Gastroesophageal sphincter (tissue), 4 donors: ENCODE results near the gene VPS13C. TPM values are rescaled to one million over a fixed set of nuclear protein-coding genes. Genes with fewer than 3 reads are reported as not detected.

Source experiments
- ATAC-seq: fragments of 150-250 bp; one replicate; pipeline ENCODE4 v1.9.1; 2016; ENCODE audit warnings: mild to moderate bottlenecking, moderate library complexity
- H3K27ac ChIP-seq, 4 donors: fragments of 200-600 bp; sonication (generic) in 3 of 4; 1 replicate in 3 of 4; 2 replicates in 1 of 4; pipeline ENCODE4 v1.5.1; 2016 to 2019
- H3K27me3 ChIP-seq: fragments of 200-600 bp; sonication (generic); one replicate; pipeline ENCODE4 v1.5.1; 2019
- H3K36me3 ChIP-seq, 2 donors: fragments of 200-600 bp; sonication (generic); one replicate each; pipeline ENCODE4 v1.5.1; 2019; ENCODE audit warnings: control low read depth in 1 of 2
- H3K4me1 ChIP-seq, 3 donors: fragments of 200-600 bp; sonication (generic); 1 replicate in 2 of 3; 2 replicates in 1 of 3; pipeline ENCODE4 v1.5.1; 2016 to 2019; ENCODE audit warnings: control low read depth in 2 of 3
- H3K4me3 ChIP-seq, 2 donors: fragments of 200-600 bp; sonication (generic); one replicate each; pipeline ENCODE4 v1.5.1; 2019; ENCODE audit warnings: mild to moderate bottlenecking in 1 of 2, moderate library complexity in 1 of 2
- H3K9me3 ChIP-seq, 3 donors: fragments of 200-600 bp; sonication (generic); one replicate each; pipeline ENCODE4 v1.5.1; 2017 to 2019; ENCODE audit warnings: control low read depth in 2 of 3
- CTCF ChIP-seq, 4 experiments: fragments of 200-600 bp in 2 of 4; fragments of 450-650 bp in 2 of 4; sonication (generic) in 1 of 4; IDR thresholded peaks; one replicate each; pipeline ENCODE4 v1.5.1; 2017 to 2019; ENCODE audit warnings: antibody characterized with exemption in 4 of 4, mild to moderate bottlenecking in 2 of 4, moderate library complexity in 2 of 4
- EP300 ChIP-seq: sonication (generic); formaldehyde crosslinking; IDR thresholded peaks from one replicate; pipeline ENCODE4 v1.6.1; 2017; ENCODE audit warnings: antibody characterized with exemption, mild to moderate bottlenecking
- POLR2A ChIP-seq, 2 donors: fragments of 450-650 bp; IDR thresholded peaks; one replicate each; pipeline ENCODE4 v1.6.1; 2017; ENCODE audit warnings: antibody characterized with exemption in 2 of 2, mild to moderate bottlenecking in 2 of 2, moderate library complexity in 1 of 2
- POLR2AphosphoS5 ChIP-seq: sonication (generic); formaldehyde crosslinking; IDR thresholded peaks from one replicate; pipeline ENCODE4 v1.6.1; 2017; ENCODE audit warnings: antibody characterized with exemption
- WGBS, 2 donors: methylation state at CpG; one replicate each; pipeline ENCODE4 v1.1.5; 2018; ENCODE audit warnings: low coverage in 1 of 2; 5-methylcytosine and 5-hydroxymethylcytosine counted together
- total RNA-seq, 4 donors: library from RNA; depleted of rRNA; stranded (reverse); fragments of >200 nt; gene quantifications; one replicate each; pipeline ENCODE4 v1.1.0, GENCODE V29; 2016

VPS13C gene
- total RNA-seq, 4 donors from 2014 or later: 62.2 to 108 (median 83.4) TPM

GRCh38 chr15:61974759-61975158, 85.5 kb downstream of the VPS13C start:
- no peak for TF ChIP-seq POLR2A (IDR thresholded peaks at IDR 0.05)
- TF ChIP-seq CTCF (IDR thresholded peaks at IDR 0.05): no peak
- TF ChIP-seq EP300: no peak
- no peak for TF ChIP-seq POLR2AphosphoS5
- Histone ChIP-seq H3K27ac (no peak overlapping the region), H3K9me3 (no peaks in the 10 kb centered on the region), H3K36me3 (peaks cover 0 to 74% of the 10 kb centered on the region in 2 donors), H3K4me1 (no peaks in the 10 kb centered on the region), H3K27me3 (no peaks in the 10 kb centered on the region), H3K4me3 (no peak overlapping the region)
- 9 to 33% methylated on average over 1 of the region's 1 CpG for WGBS, 2 donors
- no peak for ATAC-seq

GRCh38 chr15:61974118-61974517, 86.1 kb downstream of the VPS13C start:
- TF ChIP-seq POLR2A (IDR thresholded peaks at IDR 0.05) (no peak), CTCF (IDR thresholded peaks at IDR 0.05) (no peak), POLR2AphosphoS5 (no peak), EP300 (no peak)
- Histone ChIP-seq H3K27ac (no peak overlapping the region), H3K27me3 (no peaks in the 10 kb centered on the region), H3K9me3 (no peaks in the 10 kb centered on the region), H3K4me1 (no peaks in the 10 kb centered on the region), H3K4me3 (no peak overlapping the region), H3K36me3 (peaks cover 0 to 70% of the 10 kb centered on the region in 2 donors)
- no peak for ATAC-seq
- WGBS, 2 donors: 22 to 42% methylated on average over 1 of the region's 1 CpG

GRCh38 chr15:61951949-61952348, 108.3 kb downstream of the VPS13C start:
- no peak for TF ChIP-seq POLR2A (IDR thresholded peaks at IDR 0.05)
- 86 to 90% methylated on average over 2 of the region's 2 CpGs for WGBS, 2 donors
- peaks cover 0 to 86% of the 10 kb centered on the region in 2 donors for H3K36me3 ChIP-seq
- no peak overlapping the region for H3K27ac ChIP-seq
- ATAC-seq: no peak
- no peaks in the 10 kb centered on the region for H3K9me3 ChIP-seq
- H3K4me3 ChIP-seq: no peak overlapping the region
- H3K27me3 ChIP-seq: no peaks in the 10 kb centered on the region
- no peaks in the 10 kb centered on the region for H3K4me1 ChIP-seq

GRCh38 chr15:61946778-61947177, 113.5 kb downstream of the VPS13C start:
- H3K27me3 ChIP-seq: no peaks in the 10 kb centered on the region
- no peak overlapping the region for H3K27ac ChIP-seq
- H3K36me3 ChIP-seq: peaks cover 0 to 72% of the 10 kb centered on the region in 2 donors
- no peak for TF ChIP-seq EP300
- TF ChIP-seq POLR2A (IDR thresholded peaks at IDR 0.05): no peak
- TF ChIP-seq POLR2AphosphoS5: no peak
- TF ChIP-seq CTCF (IDR thresholded peaks at IDR 0.05): no peak
- no peaks in the 10 kb centered on the region for H3K4me1 ChIP-seq
- H3K4me3 ChIP-seq: no peak overlapping the region
- peaks cover 0 to 3% (median 0%) of the 10 kb centered on the region in 3 donors for H3K9me3 ChIP-seq
- no peak for ATAC-seq

- Histone ChIP-seq H3K27me3 (no peaks in the 10 kb centered on the region), H3K27ac (no peak overlapping the region), H3K9me3 (peaks cover 0 to 3% (median 0%) of the 10 kb centered on the region in 3 donors), H3K36me3 (peaks cover 0 to 70% of the 10 kb centered on the region in 2 donors), H3K4me3 (no peak overlapping the region), H3K4me1 (no peaks in the 10 kb centered on the region)
- no peak for TF ChIP-seq EP300
- ATAC-seq: no peak
- WGBS, 2 donors: 95 to 96% methylated on average over 2 of the region's 2 CpGs
Observed at GRCh38 chr15:61943992-61944391, 116.3 kb downstream of the VPS13C start.

GRCh38 chr15:61938249-61938648, 122.0 kb downstream of the VPS13C start:
- TF ChIP-seq POLR2AphosphoS5 (no peak), POLR2A (IDR thresholded peaks at IDR 0.05) (no peak), CTCF (IDR thresholded peaks at IDR 0.05) (no peak), EP300 (no peak)
- Histone ChIP-seq H3K4me1 (no peaks in the 10 kb centered on the region), H3K27me3 (no peaks in the 10 kb centered on the region), H3K36me3 (peaks cover 0 to 64% of the 10 kb centered on the region in 2 donors), H3K27ac (no peak overlapping the region), H3K4me3 (no peak overlapping the region), H3K9me3 (peaks cover 0 to under 1% (median 0%) of the 10 kb centered on the region in 3 donors)
- no CpG with 5 or more reads among the region's 1 CpG for WGBS, 2 donors
- ATAC-seq: no peak
